C4-2B (cell line): ENCODE measurements around the gene FSTL5.

Source experiments
- H3K27ac ChIP-seq: fragments of 450-650 bp; 2 replicates; pipeline ENCODE4 v1.5.1; 2017
- CTCF ChIP-seq: fragments of 450-650 bp; conservative IDR thresholded peaks from 2 replicates; pipeline ENCODE4 v1.5.1; 2017; ENCODE audit warnings: mild to moderate bottlenecking
- ZFX ChIP-seq: fragments of 450-650 bp; IDR thresholded peaks from 2 replicates; pipeline ENCODE4 v1.6.1; 2017

The FSTL5 gene

GRCh38 chr4:161342881-161343568, 820.8 kb downstream of the FSTL5 start:
- no peak overlapping the region for H3K27ac ChIP-seq
- TF ChIP-seq CTCF = no peak

- TF ChIP-seq ZFX (no peak), CTCF (no peak)
- no peak overlapping the region for H3K27ac ChIP-seq
Measured at GRCh38 chr4:161336621-161337020, 827.2 kb downstream of the FSTL5 start.

GRCh38 chr4:161336016-161336530, 827.7 kb downstream of the FSTL5 start:
- TF ChIP-seq ZFX (no peak), CTCF (no peak)
- no peak overlapping the region for H3K27ac ChIP-seq
